ENCODE results near the gene XAB2. TPM values are rescaled to one million over a fixed set of nuclear protein-coding genes. Genes with fewer than 3 reads are reported as not detected.

Gene XAB2
- 24.1 TPM for total RNA-seq

GRCh38 chr19:7629347-7630054, at the start of gene XAB2, which contains the start of gene PET100:
Gene XAB2, minus strand, starts transcription at chr19:7629545. Its CDS starts 18 bp downstream, at chr19:7629527.
Gene PET100, plus strand, starts transcription at chr19:7629793. Its CDS starts 41 bp downstream, at chr19:7629834.
- peak; percentile 99 to 100 for DNase-seq (ENCODE audit: low spot score in 2 of 2)
- FAIRE-seq: peak; percentile 99

- DNase-seq (ENCODE audit: low spot score in 2 of 2) (no peak), FAIRE-seq (no peak)
Observed at GRCh38 chr19:7677669-7678311, 48.4 kb upstream of the XAB2 start.

DNA sequence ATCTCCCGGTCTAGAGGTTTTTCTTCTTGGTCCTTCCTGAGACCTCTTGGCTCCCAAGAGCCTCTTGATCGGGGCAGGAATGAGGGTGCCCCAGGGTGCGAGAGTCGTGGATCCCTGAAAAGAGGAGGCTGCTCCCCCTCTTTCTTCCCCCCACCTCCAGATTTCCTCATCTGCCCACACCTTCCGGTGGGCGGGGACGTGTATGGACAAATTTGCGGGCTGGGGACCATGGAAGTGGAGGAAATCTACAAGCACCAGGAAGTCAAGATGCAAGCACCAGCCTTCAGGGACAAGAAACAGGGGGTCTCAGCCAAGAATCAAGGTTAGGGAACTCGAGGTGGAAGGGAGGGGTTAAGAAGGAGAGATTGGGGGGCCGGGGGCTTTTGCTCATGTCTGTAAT, 47.5 kb upstream of the XAB2 start, which contains the start of gene MCEMP1:
Gene MCEMP1, plus strand, starts transcription at position 237 of the 400 bp plus-strand sequence. Its CDS starts 31 bp downstream, at position 268.
- DNase-seq (ENCODE audit: low spot score in 2 of 2): no peak
- no peak for FAIRE-seq

- FAIRE-seq (no peak), DNase-seq (ENCODE audit: low spot score in 2 of 2) (no peak)
Observed at GRCh38 chr19:7676376-7676775, 47.0 kb upstream of the XAB2 start.

DNA sequence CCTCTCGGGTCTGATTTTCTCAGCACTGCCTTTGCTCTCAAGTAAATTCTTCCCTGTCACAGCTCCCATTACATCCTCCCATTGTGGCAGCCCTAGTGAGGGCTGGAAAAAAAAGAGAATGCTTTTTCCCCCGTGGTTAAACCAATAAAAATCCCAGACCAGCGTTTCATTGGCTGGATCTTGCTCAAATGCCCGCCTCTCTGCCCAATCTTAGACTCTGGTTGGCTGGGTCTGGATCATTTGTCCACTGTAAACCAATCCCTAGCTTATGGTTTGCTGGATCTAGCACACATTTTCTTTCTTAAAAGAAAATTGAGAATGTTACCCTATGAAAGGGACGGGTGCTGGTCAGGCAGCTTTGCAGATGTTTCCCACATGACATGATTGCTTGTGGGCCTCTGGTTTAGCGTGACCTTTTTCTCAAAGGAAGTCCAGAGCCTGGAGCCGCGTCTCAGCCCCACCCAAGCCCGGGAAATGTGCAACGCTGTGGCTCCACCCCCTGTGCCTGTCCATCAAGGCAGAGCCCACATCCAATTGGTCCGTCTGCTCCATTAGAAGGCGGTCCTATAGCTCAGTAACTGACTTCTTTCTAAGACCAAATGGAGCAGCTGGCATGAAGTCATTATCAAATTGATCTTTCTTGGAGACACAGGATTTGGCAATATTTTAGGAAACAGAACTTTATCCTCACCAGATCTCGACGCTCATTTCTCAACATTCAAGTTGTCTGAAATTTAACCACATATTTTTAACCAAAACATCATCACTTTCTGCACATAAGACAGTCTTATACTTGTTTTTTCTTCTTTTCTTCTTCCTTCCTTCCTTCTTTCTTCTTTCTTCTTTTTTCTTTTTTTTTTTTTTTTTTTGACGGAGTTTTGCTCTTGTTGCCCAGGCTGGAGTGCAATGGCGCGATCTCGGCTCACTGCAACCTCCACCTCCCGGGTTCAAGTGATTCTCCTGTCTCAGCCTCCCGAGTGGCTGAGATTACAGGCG, 45.0 kb upstream of the XAB2 start:
- DNase-seq (ENCODE audit: low spot score in 2 of 2): no peak
- no peak for FAIRE-seq

- FAIRE-seq (no peak), DNase-seq (ENCODE audit: low spot score in 2 of 2) (no peak)
Observed at GRCh38 chr19:7672522-7672921, 43.2 kb upstream of the XAB2 start.

DNA sequence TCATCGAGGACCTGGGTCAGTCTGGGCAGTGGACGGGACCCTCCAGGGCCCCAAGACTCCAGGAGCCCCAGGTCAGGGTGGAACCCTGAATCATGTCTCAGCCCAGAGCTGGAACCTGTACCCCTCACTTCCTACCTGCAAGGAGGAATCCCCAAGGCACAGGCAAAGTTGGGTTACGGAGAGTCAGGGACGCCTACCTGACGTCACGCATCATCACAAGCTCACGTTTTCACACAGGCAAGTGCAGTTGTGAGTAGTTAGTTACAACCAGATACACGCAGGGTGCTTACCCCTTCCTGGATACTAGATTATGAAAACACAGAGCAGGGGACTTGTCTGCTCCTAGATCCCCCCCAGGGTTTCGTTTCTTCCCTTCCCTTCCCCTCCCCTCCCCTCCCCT, 41.4 kb upstream of the XAB2 start:
- FAIRE-seq (no peak), DNase-seq (ENCODE audit: low spot score in 2 of 2) (no peak)

- no peak for FAIRE-seq
- DNase-seq (ENCODE audit: low spot score in 2 of 2): peak in 1 of 2 donors; percentile 73
Observed at GRCh38 chr19:7670150-7670783, 40.9 kb upstream of the XAB2 start.

DNA sequence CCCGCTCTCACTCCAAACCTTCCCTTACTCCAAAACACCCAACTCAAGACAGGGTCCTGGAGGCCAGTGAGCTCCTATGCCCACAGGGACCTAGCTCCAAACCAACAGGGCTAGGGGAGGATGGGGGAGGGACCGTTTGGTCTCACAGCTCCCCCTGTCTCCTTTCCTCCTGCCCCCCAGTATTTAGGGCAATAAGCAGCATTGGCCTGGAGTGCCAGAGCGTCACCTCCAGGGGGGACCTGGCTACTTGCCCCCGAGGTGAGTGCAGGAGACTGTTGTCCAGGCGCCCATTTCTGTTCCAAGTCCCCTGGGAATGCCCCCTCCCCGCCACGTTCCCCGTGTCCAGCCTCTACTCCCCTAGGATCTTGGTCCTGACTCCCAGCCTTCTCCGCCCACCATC, 40.3 kb upstream of the XAB2 start:
- DNase-seq (ENCODE audit: low spot score in 2 of 2): no peak
- FAIRE-seq: no peak

- no peak for DNase-seq (ENCODE audit: low spot score in 2 of 2)
- FAIRE-seq: no peak
Observed at GRCh38 chr19:7668842-7669241, 39.5 kb upstream of the XAB2 start, which contains the start of gene RETN. Gene RETN, plus strand, starts transcription at chr19:7669049. Its CDS starts 278 bp downstream, at chr19:7669327.

DNA sequence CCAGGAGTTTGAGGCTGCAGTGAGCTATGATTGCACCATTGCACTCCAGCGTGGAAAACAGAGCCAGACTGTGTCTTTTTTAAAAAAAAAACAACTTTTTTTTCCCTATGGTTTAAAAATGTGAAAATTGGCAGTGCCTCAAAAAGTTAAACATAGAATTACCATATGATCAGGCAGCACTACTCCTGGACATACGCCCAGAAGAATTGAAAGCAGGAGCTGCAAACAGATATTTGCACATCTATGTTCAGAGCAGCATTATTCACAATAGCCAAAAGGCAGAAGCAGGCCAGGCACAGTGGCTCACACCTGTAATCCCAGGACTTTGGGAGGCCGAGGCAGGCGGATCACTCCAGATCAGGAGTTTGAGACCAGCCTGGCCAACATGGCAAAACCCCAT, 35.7 kb upstream of the XAB2 start:
- FAIRE-seq (no peak), DNase-seq (ENCODE audit: low spot score in 2 of 2) (no peak)

- FAIRE-seq (no peak), DNase-seq (ENCODE audit: low spot score in 2 of 2) (no peak)
Observed at GRCh38 chr19:7663706-7664105, 34.4 kb upstream of the XAB2 start.

DNA sequence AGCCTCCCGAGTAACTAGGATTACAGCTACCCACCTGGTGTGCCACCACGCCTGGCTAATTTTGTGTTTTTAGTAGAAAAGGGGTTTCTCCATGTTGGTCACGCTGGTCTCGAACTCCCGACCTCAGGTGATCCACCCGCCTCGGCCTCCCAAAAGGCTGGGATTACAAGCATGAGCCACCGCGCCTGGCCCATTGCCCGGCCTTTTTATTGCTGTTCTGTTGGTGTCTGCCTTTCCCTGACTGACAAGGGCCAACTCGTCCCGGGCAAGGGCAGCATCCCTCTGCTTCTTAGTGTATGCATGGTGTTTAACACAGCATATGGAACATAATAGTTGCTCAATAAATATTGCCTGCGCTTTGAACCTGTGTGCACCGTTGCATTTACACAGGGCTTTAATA, 33.3 kb upstream of the XAB2 start:
- no peak for FAIRE-seq
- DNase-seq (ENCODE audit: low spot score in 2 of 2): no peak

DNA sequence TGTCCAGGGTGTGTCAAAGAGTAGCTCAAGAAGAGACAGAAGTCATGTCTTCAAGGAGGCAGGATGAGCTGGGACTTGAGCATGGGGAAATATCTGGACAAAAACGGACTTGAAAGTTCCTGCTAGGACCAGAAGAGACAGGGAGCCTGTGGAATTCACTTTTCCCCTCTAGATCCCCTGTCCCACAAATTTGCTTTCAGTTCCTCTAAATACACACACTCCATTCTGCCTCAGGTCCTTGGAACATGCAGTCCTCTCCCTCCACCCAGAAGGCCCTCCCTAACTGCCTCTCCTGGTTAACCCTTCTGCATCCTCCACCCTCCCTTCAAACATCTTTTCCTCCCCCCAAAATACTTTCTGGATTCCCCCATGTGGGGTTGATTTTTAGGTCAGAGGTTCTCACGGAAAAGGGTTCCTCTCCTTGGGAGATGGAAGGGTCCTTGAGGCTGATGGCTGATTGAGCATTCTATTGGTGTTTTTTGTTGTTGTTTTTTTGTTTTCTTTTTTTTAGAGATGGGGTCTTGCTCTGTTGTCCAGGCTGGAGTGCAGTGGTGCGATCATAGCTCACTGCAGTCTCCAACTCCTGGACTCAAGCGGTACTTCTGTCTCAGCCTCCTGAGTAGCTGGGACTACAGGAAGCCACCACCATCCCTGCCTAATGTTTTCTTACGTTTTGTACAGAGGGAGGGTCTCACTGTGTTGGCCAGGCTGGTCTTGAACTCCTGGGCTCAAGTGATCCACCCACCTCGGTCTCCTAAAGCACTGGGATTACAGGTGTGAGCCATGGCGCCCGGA, 32.6 kb upstream of the XAB2 start:
- FAIRE-seq (no peak), DNase-seq (ENCODE audit: low spot score in 2 of 2) (no peak)

DNA sequence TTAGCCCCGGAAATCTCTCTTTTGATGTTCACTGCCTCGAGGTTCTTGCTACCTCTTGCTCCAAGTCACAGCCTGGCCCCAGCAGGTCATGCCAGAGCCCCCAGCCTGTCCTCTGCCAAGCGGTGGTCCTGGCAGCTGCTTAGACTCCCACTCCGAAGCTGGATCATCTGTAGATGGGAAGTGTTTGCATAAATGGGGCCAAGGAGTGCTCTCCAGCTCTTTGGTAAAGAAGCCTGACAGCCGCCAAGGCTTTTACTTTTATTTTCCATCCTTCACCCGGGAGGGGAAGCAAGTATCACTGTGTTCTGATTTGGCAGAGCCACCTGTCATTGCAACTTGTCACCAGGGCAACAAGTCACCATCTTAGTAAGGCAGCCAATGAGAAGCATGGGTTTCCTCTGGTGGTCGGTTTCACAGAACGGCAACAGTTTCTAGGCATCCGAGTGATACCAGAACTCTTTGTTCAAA, 28.9 kb upstream of the XAB2 start:
- DNase-seq (ENCODE audit: low spot score in 2 of 2) (no peak), FAIRE-seq (no peak)

DNA sequence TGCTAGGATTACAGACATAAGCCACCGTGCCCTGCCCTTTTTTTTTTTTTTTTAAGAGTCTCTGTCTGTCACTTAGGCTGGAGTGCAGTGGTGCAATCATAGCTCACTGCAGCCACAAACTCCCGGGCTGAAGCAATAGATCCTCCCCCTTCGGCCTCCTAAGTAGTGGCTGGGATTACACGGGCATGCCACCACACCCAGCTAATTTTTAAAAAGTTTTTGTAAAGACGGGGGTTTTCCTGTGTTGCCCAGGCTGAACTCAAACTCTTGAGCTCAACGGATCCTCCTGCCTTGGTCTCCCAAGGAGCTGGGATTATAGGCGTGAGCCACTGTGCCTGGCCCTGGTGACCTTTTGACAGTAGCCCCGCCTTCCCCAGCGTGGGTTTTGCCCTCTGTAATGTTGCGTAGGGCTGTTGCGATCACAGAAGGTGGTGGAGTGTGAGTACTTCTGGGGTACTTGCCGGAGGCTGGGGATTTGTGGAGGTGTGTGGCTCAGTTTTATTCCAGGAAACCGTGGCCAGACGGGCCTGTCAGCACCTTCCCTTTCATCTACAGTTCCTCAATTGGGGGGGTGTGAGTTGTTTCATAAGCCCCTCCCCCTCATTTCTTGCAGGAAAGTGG, 27.9 kb upstream of the XAB2 start:
- DNase-seq (ENCODE audit: low spot score in 2 of 2) (no peak), FAIRE-seq (no peak)

DNA sequence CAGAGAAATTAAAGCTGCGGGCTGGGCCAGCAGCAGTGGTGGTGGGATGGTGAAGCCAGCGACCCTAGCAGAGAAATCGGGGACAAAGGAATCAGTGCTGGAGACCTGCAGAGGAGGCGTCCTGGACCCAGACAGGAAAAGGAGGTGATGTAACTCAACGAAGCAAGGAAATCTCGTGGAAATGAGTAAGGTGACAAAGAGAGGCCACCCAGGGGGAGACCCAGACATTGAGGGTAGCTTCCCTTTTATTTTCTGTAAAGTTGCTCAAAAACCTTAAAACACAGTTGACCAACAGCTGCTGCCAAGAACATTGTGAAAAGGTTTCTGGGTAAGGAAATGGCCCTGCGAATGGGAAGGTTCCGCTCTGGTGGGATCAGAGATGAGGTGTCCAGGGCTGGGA, 26.2 kb upstream of the XAB2 start:
- FAIRE-seq (no peak), DNase-seq (ENCODE audit: low spot score in 2 of 2) (no peak)

GRCh38 chr19:7654401-7654800, 25.1 kb upstream of the XAB2 start:
- no peak for DNase-seq (ENCODE audit: low spot score in 2 of 2)
- no peak for FAIRE-seq
